HG03025 (cell line): ENCODE data around the gene NCOA7.

ENCODE experiments used
- ATAC-seq: cut with Tn5 transposase; IDR thresholded peaks from one replicate; pipeline ENCODE4 v1.9.1; 2021; ENCODE audit warnings: mild to moderate bottlenecking, moderate library complexity; ENCODE audit not compliant: unreplicated experiment, low FRiP score

Gene NCOA7

GRCh38 chr6:125790358-125791150 is at the start of gene NCOA7:
Gene NCOA7 (plus strand): TSS chr6:125790960. CDS start chr6:125815355, 24,395 bp downstream.
- peak; percentile 81 for ATAC-seq

- ATAC-seq = no peak
Observed at GRCh38 chr6:125741336-125741735, 49.4 kb upstream of the NCOA7 start.

GRCh38 chr6:125742024-125742423 is 48.7 kb upstream of the NCOA7 start:
- ATAC-seq = no peak

- ATAC-seq = no peak
Observed at GRCh38 chr6:125742464-125743120, 48.2 kb upstream of the NCOA7 start.

- ATAC-seq = no peak
Observed at GRCh38 chr6:125743604-125744003, 47.2 kb upstream of the NCOA7 start.

DNA sequence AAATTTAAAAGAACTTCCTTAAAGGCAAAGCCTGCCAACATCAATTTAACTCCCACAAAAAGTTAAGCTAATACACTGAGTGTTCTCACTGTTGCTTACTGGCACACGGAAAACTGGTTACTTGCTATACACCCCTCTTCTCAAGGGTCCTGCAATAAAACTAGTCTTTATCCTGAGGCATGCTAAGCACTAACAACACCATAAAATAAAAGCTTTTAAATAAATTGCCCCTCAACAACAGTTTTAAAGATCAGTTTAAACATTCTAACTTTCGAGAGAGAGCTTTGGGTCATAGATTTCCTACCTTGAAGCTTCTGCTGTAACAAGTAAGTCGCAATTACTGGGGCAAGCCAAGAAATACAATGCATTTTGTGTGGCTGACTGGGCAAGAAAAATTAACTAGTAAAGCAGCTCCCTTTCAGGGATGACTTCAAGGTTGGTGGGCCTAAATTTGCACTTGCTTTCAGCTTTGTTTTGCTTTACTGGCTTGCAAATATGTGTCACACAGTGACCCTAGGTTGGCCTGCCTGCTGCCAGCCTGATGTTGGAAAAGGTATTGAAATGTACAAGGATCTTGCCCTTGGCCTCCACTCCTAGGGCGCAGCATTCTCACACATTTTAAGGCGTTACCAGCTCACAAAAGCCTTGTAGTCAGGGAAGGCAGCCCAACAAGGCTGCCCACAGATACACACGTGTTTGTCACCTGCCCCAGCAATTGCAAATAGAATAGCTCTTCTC is 45.3 kb upstream of the NCOA7 start:
- no peak for ATAC-seq

GRCh38 chr6:125746019-125746414 is 44.7 kb upstream of the NCOA7 start:
- ATAC-seq = no peak

GRCh38 chr6:125746731-125747588 is 43.8 kb upstream of the NCOA7 start:
- peak; percentile 57 for ATAC-seq

DNA sequence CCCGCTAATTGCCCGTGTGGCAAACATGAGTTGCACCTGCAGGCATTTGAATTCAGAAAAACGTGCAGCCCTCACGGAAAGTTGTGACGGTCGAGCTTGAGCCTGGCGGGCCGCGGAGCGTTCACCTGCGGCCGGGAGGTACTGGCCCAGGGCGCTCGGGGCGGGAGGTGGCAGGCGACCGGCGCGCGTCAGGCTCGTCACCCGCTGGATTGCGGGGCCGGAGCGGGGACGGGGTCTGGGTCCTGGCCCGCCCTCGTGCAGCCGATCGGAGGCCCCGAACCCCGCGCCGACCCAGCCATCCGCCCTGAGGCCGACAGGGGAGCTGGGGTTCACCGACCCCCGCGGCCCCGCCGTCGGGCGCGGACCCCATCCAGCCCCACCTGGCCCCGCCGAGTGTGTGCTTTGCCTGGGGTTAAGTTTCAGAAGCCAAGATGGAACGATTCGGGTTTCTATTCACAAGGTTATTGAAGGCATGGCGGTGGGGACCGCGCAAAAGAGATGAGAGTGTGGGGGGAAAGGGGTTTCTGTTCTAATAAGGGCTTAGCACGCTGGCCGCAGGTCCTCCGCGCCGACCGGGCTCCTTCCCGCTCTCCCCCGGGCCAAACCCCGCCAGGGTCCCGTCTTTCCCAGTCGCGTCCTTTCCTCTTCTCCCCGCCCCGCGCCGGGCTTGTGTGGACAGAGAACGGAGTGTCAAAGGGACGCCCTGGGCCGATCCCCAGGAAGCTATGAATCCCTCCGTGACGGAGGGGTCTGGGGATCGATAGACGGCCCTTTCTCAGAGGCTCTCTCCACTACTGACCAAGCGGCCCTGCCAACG is 43.0 kb upstream of the NCOA7 start:
- no peak for ATAC-seq

- ATAC-seq = no peak
Observed at GRCh38 chr6:125748406-125749172, 42.2 kb upstream of the NCOA7 start.

GRCh38 chr6:125749173-125749864 is 41.4 kb upstream of the NCOA7 start, which contains the start of gene HEY2:
Gene HEY2 (plus strand): TSS chr6:125749632. CDS start chr6:125749777, 145 bp downstream.
- peak; percentile 79 for ATAC-seq

- no peak for ATAC-seq
Observed at GRCh38 chr6:125749865-125750691, 40.7 kb upstream of the NCOA7 start.

GRCh38 chr6:125750692-125751333 is 39.9 kb upstream of the NCOA7 start:
- ATAC-seq = no peak

- no peak for ATAC-seq
Observed at GRCh38 chr6:125751334-125751916, 39.3 kb upstream of the NCOA7 start.

DNA sequence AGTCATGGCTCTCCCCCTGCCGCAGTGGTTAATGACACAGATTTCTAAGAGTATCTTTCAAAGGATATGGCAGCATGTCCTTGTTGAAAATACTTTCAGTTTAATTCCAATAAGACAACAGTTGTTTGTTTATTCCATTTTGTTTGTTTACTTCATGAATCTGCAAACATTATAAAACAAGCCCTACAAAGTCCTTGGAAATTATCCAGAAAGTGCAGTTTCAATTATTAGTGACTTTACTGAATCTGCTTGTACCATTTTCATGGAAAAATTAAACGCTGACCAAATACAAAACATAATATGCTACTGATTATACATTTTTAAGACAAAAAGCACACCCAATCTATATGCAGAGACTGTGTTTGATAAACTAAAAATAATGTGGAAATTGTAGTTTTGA is 38.0 kb upstream of the NCOA7 start:
- ATAC-seq = no peak

DNA sequence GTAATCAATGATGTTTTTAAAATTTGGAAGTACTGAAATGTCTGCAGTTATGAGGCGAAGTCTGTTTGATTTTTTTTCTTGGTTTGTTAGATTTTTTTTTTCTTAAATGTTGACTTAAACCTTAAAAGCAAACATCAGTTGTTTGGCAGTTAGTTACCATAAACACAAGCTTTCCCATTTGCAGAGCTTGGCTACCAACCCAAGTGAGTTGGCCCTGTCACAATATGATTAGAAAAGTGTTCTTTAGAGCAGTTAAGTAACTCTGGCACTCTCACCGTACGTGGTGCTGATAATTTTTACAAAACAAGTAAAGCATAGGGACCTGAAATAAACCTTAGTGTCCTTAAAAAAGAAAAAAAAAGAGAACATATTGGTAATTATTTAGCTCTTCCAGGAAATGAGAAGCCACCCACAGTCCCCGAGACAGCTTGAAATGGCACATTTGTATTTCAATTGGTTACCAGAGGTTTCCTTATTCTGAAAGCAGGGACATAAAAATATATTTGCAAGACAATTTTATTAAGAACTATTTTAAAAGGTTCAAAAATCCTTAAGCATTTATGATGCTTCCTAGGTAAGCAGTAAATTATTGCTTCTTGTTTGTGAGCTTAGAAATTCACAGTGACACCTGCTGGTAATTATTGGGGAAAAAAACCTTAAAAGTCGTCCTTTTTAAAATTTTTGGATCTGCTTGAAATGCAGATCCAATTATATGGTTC is 37.4 kb upstream of the NCOA7 start:
- no peak for ATAC-seq
